Measurements from ENCODE around the gene FFAR3.

Gene FFAR3

GRCh38 chr19:35320065-35320713 lies 38.1 kb upstream of the FFAR3 start:
- H3K27ac Mint-ChIP-seq, result peak overlapping the region; percentile 58
- peaks cover 3% of the 10 kb centered on the region for H3K27me3 Mint-ChIP-seq
- no peaks in the 10 kb centered on the region for H3K36me3 Mint-ChIP-seq (ENCODE audit: low read depth)
- no peak overlapping the region for H3K4me3 Mint-ChIP-seq
- H3K9me3 Mint-ChIP-seq, result no peaks in the 10 kb centered on the region
- H3K4me1 Mint-ChIP-seq (ENCODE audit: low read depth), result peaks cover 19% of the 10 kb centered on the region

- peaks cover 8% of the 10 kb centered on the region for H3K27me3 Mint-ChIP-seq
- no peaks in the 10 kb centered on the region for H3K36me3 Mint-ChIP-seq (ENCODE audit: low read depth)
- H3K9me3 Mint-ChIP-seq, result no peaks in the 10 kb centered on the region
- peaks cover 19% of the 10 kb centered on the region for H3K4me1 Mint-ChIP-seq (ENCODE audit: low read depth)
- H3K4me3 Mint-ChIP-seq, result no peak overlapping the region
- no peak overlapping the region for H3K27ac Mint-ChIP-seq
Observed at GRCh38 chr19:35321291-35321690, 37.0 kb upstream of the FFAR3 start.

GRCh38 chr19:35322014-35322413 lies 36.2 kb upstream of the FFAR3 start:
- Mint-ChIP-seq H3K36me3 (ENCODE audit: low read depth) (no peaks in the 10 kb centered on the region), H3K4me1 (ENCODE audit: low read depth) (peaks cover 19% of the 10 kb centered on the region), H3K27me3 (peaks cover 8% of the 10 kb centered on the region), H3K9me3 (no peaks in the 10 kb centered on the region), H3K4me3 (no peak overlapping the region), H3K27ac (no peak overlapping the region)

DNA sequence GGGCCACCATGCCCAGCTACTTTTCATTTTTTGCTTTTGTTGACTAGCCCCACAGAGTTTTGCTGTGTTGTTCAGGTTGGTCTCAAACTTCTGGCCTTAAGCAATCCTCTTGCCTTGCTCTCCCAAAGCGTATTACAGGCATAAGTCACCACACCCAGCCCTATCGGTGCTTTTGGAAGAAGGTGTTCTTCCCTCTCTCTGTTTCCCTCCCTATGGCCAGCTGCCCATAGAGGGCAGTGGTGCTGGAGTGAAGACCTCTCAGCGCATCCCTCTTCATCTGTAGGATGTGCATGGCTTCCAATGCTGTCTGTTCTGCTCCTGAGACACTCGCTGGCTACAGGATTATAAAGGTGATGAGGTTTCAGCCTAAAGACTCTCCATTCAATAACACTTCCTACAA lies 30.6 kb upstream of the FFAR3 start:
- Mint-ChIP-seq H3K27me3 (peaks cover 13% of the 10 kb centered on the region), H3K36me3 (ENCODE audit: low read depth) (no peaks in the 10 kb centered on the region), H3K9me3 (no peaks in the 10 kb centered on the region), H3K4me3 (no peak overlapping the region), H3K27ac (no peak overlapping the region), H3K4me1 (ENCODE audit: low read depth) (peaks cover 26% of the 10 kb centered on the region)

- peaks cover 38% of the 10 kb centered on the region for H3K4me1 Mint-ChIP-seq (ENCODE audit: low read depth)
- no peaks in the 10 kb centered on the region for H3K9me3 Mint-ChIP-seq
- H3K36me3 Mint-ChIP-seq (ENCODE audit: low read depth), result no peaks in the 10 kb centered on the region
- H3K4me3 Mint-ChIP-seq, result peak within 1 kb of the TSS; percentile 78
- peak within 1 kb of the TSS; percentile 13 for H3K27ac Mint-ChIP-seq
- peaks cover 13% of the 10 kb centered on the region for H3K27me3 Mint-ChIP-seq
Observed at GRCh38 chr19:35328851-35329285, 29.4 kb upstream of the FFAR3 start, which contains the start of gene CD22. Gene CD22, plus strand, starts transcription at chr19:35329187. Its CDS starts 2,854 bp downstream, at chr19:35332041.

GRCh38 chr19:35329323-35329722 lies 28.9 kb upstream of the FFAR3 start:
- H3K27ac Mint-ChIP-seq, result no peak overlapping the region
- H3K9me3 Mint-ChIP-seq, result no peaks in the 10 kb centered on the region
- H3K27me3 Mint-ChIP-seq, result peaks cover 13% of the 10 kb centered on the region
- H3K36me3 Mint-ChIP-seq (ENCODE audit: low read depth), result no peaks in the 10 kb centered on the region
- peaks cover 42% of the 10 kb centered on the region for H3K4me1 Mint-ChIP-seq (ENCODE audit: low read depth)
- H3K4me3 Mint-ChIP-seq, result peak overlapping the region; percentile 78

DNA sequence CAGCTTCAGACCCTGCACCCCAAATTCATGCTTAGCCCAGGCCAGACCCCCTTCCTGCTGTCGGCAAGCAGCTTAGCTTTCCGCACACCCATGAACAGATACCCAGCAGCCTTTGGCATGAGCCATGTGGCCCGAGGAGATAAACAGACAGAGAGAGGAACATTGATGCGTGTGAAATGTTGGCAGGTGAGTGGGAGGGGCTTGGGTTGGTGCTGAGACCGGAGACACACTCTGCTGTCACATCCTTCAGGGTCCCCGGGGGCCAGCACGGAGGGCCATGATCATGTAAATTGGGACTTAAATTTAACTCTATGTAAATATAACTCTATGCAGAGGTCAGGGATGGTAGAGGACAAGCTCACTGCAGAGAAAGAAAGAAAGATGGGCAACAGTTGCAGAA lies 27.8 kb upstream of the FFAR3 start:
- peak overlapping the region; percentile 78 for H3K4me3 Mint-ChIP-seq
- peak overlapping the region; percentile 65 for H3K27ac Mint-ChIP-seq
- peaks cover 48% of the 10 kb centered on the region for H3K4me1 Mint-ChIP-seq (ENCODE audit: low read depth)
- H3K27me3 Mint-ChIP-seq, result peaks cover 13% of the 10 kb centered on the region
- no peaks in the 10 kb centered on the region for H3K9me3 Mint-ChIP-seq
- H3K36me3 Mint-ChIP-seq (ENCODE audit: low read depth), result no peaks in the 10 kb centered on the region

- no peak overlapping the region for H3K27ac Mint-ChIP-seq
- no peaks in the 10 kb centered on the region for H3K9me3 Mint-ChIP-seq
- H3K36me3 Mint-ChIP-seq (ENCODE audit: low read depth), result no peaks in the 10 kb centered on the region
- peaks cover 54% of the 10 kb centered on the region for H3K4me1 Mint-ChIP-seq (ENCODE audit: low read depth)
- peak overlapping the region; percentile 11 for H3K4me3 Mint-ChIP-seq
- H3K27me3 Mint-ChIP-seq, result peaks cover 9% of the 10 kb centered on the region
Observed at GRCh38 chr19:35331551-35332214, 26.6 kb upstream of the FFAR3 start.

DNA sequence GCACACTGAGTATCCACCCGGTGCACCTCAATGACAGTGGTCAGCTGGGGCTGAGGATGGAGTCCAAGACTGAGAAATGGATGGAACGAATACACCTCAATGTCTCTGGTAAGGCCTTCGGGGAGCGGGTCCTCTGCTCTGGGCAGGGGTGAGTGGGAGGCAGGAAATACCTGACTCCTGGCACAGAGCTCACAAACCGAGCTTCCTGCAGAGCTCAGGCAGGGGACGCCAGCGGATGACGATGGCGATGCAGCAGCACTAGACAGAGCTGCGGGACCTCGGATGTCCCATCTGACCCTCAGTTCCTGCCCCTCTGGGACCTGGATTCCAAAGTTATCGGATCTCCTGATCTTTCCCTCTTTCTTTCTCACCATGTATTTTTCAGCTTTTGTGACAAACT lies 25.4 kb upstream of the FFAR3 start:
- H3K27me3 Mint-ChIP-seq, result peaks cover 9% of the 10 kb centered on the region
- H3K27ac Mint-ChIP-seq, result no peak overlapping the region
- no peaks in the 10 kb centered on the region for H3K36me3 Mint-ChIP-seq (ENCODE audit: low read depth)
- peak overlapping the region; percentile 24 for H3K4me3 Mint-ChIP-seq
- peaks cover 50% of the 10 kb centered on the region for H3K4me1 Mint-ChIP-seq (ENCODE audit: low read depth)
- H3K9me3 Mint-ChIP-seq, result no peaks in the 10 kb centered on the region

GRCh38 chr19:35334144-35334753 lies 24.0 kb upstream of the FFAR3 start:
- H3K36me3 Mint-ChIP-seq (ENCODE audit: low read depth), result no peaks in the 10 kb centered on the region
- H3K4me1 Mint-ChIP-seq (ENCODE audit: low read depth), result peaks cover 39% of the 10 kb centered on the region
- H3K27me3 Mint-ChIP-seq, result peaks cover 9% of the 10 kb centered on the region
- no peaks in the 10 kb centered on the region for H3K9me3 Mint-ChIP-seq
- no peak overlapping the region for H3K27ac Mint-ChIP-seq
- peak overlapping the region; percentile 4 for H3K4me3 Mint-ChIP-seq

DNA sequence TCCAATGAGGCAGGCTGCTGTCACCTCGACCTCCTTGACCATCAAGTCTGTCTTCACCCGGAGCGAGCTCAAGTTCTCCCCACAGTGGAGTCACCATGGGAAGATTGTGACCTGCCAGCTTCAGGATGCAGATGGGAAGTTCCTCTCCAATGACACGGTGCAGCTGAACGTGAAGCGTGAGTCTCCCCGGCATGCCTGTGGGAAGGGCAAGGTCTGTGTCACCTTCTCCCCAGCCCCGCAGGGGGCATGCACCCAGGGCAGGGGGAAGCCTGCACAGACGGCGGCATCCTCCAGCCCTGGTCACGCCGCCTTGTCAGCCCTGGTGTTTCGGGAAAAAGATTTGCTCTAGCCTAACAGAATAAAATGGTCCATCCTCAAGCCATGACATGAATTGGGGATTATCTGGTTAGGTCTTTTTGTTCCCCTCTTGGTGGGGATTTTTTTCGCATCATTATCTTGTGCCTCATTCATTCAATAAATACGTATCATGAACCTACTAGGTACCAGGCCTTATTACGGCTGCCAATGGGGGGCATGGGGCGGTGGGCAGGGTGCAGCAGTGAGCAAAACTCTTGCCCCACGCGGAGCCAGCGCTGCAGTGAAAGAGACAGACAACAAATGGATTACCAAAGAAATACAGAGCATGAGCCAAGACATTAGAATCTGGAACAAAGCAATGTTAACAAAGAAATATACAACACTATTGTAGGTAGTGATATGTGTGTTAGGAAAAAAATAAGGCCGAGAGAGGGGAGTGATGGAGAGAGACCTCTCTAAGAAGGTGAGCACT lies 21.9 kb upstream of the FFAR3 start:
- Mint-ChIP-seq H3K27ac (peak overlapping the region; percentile 37), H3K4me3 (no peak overlapping the region), H3K4me1 (ENCODE audit: low read depth) (peaks cover 35% of the 10 kb centered on the region), H3K36me3 (ENCODE audit: low read depth) (no peaks in the 10 kb centered on the region), H3K27me3 (peaks cover under 1% of the 10 kb centered on the region), H3K9me3 (no peaks in the 10 kb centered on the region)

DNA sequence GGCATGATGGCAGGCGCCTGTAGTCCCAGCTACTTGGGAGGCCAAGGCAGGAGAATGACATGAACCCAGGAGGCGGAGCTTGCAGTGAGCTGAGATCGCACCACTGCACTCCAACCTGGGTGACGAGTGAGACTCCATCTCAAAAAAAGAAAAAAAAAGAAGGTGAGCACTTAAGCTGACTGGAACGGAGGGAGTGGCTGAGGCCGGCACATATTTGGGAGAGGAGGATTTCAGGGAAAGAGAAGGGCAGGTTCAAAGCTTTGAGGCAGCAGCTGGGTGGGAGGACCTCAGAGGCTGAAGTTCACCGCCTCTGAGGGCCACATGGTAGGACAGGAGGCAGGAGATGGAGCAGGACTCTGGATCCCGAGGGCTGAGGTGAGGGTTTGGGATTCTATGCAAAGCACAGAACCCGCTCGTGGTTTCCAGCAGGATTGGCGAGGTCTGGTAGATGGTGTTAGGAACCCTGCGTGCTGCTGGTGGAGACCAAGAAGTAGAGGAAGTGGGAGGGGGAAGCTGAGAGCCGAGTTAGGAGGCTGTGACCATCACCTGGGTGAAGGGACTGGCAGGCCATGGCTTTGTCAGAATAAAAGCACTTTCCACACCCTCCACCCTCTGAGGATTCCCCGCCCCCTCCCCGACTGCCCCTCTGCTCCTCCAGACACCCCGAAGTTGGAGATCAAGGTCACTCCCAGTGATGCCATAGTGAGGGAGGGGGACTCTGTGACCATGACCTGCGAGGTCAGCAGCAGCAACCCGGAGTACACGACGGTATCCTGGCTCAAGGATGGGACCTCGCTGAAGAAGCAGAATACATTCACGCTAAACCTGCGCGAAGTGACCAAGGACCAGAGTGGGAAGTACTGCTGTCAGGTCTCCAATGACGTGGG lies 20.9 kb upstream of the FFAR3 start:
- H3K4me3 Mint-ChIP-seq, result no peak overlapping the region
- no peaks in the 10 kb centered on the region for H3K36me3 Mint-ChIP-seq (ENCODE audit: low read depth)
- no peaks in the 10 kb centered on the region for H3K27me3 Mint-ChIP-seq
- peak overlapping the region; percentile 16 for H3K27ac Mint-ChIP-seq
- no peaks in the 10 kb centered on the region for H3K9me3 Mint-ChIP-seq
- H3K4me1 Mint-ChIP-seq (ENCODE audit: low read depth), result peaks cover 35% of the 10 kb centered on the region

DNA sequence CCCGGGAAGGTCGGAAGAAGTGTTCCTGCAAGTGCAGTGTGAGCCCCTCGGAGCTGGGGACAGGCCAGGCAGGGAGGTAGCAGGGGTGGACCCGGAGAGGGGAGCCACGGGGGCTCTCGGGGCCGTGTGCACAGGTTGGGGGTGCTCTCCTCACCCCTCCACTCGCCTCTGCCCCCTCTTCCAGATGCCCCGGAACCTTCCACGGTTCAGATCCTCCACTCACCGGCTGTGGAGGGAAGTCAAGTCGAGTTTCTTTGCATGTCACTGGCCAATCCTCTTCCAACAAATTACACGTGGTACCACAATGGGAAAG lies 20.3 kb upstream of the FFAR3 start:
- H3K27me3 Mint-ChIP-seq, result no peaks in the 10 kb centered on the region
- no peak overlapping the region for H3K4me3 Mint-ChIP-seq
- peaks cover 29% of the 10 kb centered on the region for H3K4me1 Mint-ChIP-seq (ENCODE audit: low read depth)
- H3K9me3 Mint-ChIP-seq, result no peaks in the 10 kb centered on the region
- H3K36me3 Mint-ChIP-seq (ENCODE audit: low read depth), result no peaks in the 10 kb centered on the region
- no peak overlapping the region for H3K27ac Mint-ChIP-seq

- Mint-ChIP-seq H3K36me3 (ENCODE audit: low read depth) (no peaks in the 10 kb centered on the region), H3K27ac (no peak overlapping the region), H3K4me1 (ENCODE audit: low read depth) (peaks cover 12% of the 10 kb centered on the region), H3K9me3 (no peaks in the 10 kb centered on the region), H3K4me3 (no peak overlapping the region), H3K27me3 (peaks cover 6% of the 10 kb centered on the region)
Observed at GRCh38 chr19:35340431-35340830, 17.8 kb upstream of the FFAR3 start.
